ENCODE measurements around the gene ATP1B1. TPM values are rescaled to one million over a fixed set of nuclear protein-coding genes. Genes with fewer than 3 reads are reported as not detected.
A peak's percentile ranks its signal among the peaks of the same experiment; 100 is the strongest.

ATP1B1 gene
- total and polyA plus RNA-seq, 2 of the 8 experiments (the other 6 are each of a cell fraction or from before 2014, with no cell fraction given), result 16.3 to 76.5 TPM

DNA sequence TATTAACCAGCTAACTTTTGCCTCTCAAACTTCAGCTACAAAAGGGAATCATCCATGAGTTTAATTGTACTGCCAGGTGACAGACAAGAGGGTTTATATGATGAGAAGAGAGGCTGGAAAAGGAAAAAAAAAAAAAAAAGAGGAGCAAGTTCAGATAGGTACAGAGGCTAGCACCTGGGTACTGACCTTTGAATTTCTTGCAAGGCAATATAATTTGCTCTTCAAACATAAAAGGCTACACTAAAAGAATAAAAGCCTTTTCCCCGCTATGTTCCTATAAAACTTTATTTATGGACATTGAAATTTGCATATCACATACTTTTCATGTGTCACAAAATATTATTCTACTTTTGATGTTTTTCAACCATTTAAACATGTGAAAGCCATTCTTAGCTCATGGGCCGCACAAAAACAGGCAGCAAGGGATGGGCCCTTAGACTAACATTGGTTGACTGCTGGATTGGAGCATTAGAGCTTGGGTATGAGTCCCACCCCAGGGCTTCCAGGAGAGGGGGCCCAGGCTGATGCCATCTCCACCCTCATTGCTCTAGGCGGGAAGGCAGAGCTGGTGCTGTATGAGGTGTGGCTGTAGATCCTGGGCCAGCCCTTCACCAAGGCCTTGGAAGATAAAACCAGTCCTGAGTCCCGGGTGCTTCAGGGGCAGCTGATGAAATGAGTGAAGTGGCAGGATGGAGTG is 44.3 kb downstream of the ATP1B1 start:
- Histone ChIP-seq H2AK5ac (ENCODE audit: low read depth, low read length) (no peak overlapping the region), H3K23ac (ENCODE audit: insufficient read length) (no peak overlapping the region), H3K4me1 (replicated peaks in 1 of 4; ENCODE audit: control insufficient read depth in 3 of 4, insufficient read depth in 4 of 4, low read length in 3 of 4) (no peaks in the 10 kb centered on the region), H3K56ac (replicated peaks; ENCODE audit: insufficient read length, low read depth, low read length) (no peak overlapping the region), H4K8ac (ENCODE audit: extremely low read depth, insufficient read depth, low read length) (no peak overlapping the region), H3K18ac (ENCODE audit: extremely low read depth, low read length) (no peak overlapping the region), H2BK15ac (ENCODE audit: low read length) (no peak overlapping the region), H3K79me2 (ENCODE audit: control insufficient read depth in 1 of 2, insufficient read depth in 2 of 2, low read length in 2 of 2) (no peaks in the 10 kb centered on the region), H3K23me2 (ENCODE audit: low read depth, low read length) (no peaks in the 10 kb centered on the region), H3K27ac (ENCODE audit: low read depth, low read length) (no peak overlapping the region), H4K5ac (ENCODE audit: insufficient read length, low read depth, low read length) (no peak overlapping the region), H3K4ac (replicated peaks; ENCODE audit: insufficient read length, low read depth, low read length) (no peak overlapping the region), H2BK12ac (ENCODE audit: low read depth, low read length) (no peak overlapping the region), H3K36me3 (ENCODE audit: control insufficient read depth in 2 of 4, insufficient read depth in 4 of 4, low read length in 3 of 4) (no peaks in the 10 kb centered on the region), H3K9ac (replicated peaks in 1 of 4; ENCODE audit: extremely low read depth in 1 of 4, low read depth in 3 of 4, low read length in 3 of 4) (no peak overlapping the region), H2BK20ac (ENCODE audit: low read length) (no peak overlapping the region), H3K27me3 (replicated peaks in 1 of 4; ENCODE audit: control insufficient read depth in 3 of 4, extremely low read depth in 1 of 4, insufficient read depth in 3 of 4, low read length in 3 of 4) (no peaks in the 10 kb centered on the region), H3K4me2 (ENCODE audit: insufficient read depth in 1 of 2, low read depth in 2 of 2, low read length in 2 of 2) (no peak overlapping the region), H2BK5ac (ENCODE audit: low read depth, low read length) (peak overlapping the region; percentile 60; the same call in 1 of the 2 replicates), H3K79me1 (ENCODE audit: low read depth, low read length) (no peaks in the 10 kb centered on the region), H2AFZ (ENCODE audit: low read length) (no peak overlapping the region), H3K14ac (ENCODE audit: insufficient read length) (no peak overlapping the region), H4K91ac (replicated peaks; ENCODE audit: insufficient read length, low read length) (no peak overlapping the region), H4K20me1 (replicated peaks in 1 of 2; ENCODE audit: control insufficient read depth in 1 of 2, insufficient read depth in 2 of 2, low read length in 2 of 2) (no peaks in the 10 kb centered on the region), H3K4me3 (ENCODE audit: extremely low read depth in 1 of 4, insufficient read depth in 2 of 4, low read depth in 3 of 4, low read length in 4 of 4) (no peak overlapping the region), H3K9me3 (ENCODE audit: insufficient read depth in 2 of 2, low read depth in 1 of 2, low read length in 1 of 2) (no peaks in the 10 kb centered on the region), H2BK120ac (replicated peaks; ENCODE audit: low read depth, low read length) (no peak overlapping the region)
- POLR2A ChIA-PET (ENCODE audit: partially characterized antibody), result interaction anchor here (0.6 to 0.7 kb wide), 2 partner anchors 41 to 1545 kb away, joined by 3 read pairs; no protein-coding TSS in a partner anchor
- FAIRE-seq (no peak), DNase-seq (ENCODE audit: low read depth in 1 of 2, low spot score in 2 of 2) (no peak)
- CTCF ChIA-PET (ENCODE audit: partially characterized antibody), result interaction anchor here (0.7 to 1.0 kb wide), 3 partner anchors 8 to 547 kb away, joined by 3 read pairs; no protein-coding TSS in a partner anchor
- 93% methylated on average over 4 of the region's 4 CpGs; no CpG with 5 or more reads in 1 of the 2 experiments for WGBS, 2 experiments (ENCODE audit: extremely low coverage in 1 of 2, insufficient coverage in 1 of 2, insufficient read length in 1 of 2, insufficient replicate concordance in 2 of 2, low coverage in 1 of 2, low lambda C conversion rate in 2 of 2, missing lambda C conversion rate in 1 of 2)
- no peak for TF ChIP-seq CHD2 (IDR thresholded peaks at IDR 0.05; ENCODE audit: low read length)
- TF ChIP-seq POLR2A (IDR thresholded peaks at IDR 0.05; ENCODE audit: control extremely low read depth in 1 of 2, low read depth in 2 of 2, low read length in 2 of 2), result no peak
- TF ChIP-seq SIN3A (conservative IDR thresholded peaks at IDR 0.05 in 1 of 2, IDR thresholded peaks at IDR 0.05 in 1 of 2; ENCODE audit: low read depth in 1 of 2, low read length in 2 of 2), result no peak
- TF ChIP-seq GABPA (IDR thresholded peaks at IDR 0.05; ENCODE audit: borderline replicate concordance, insufficient read depth, low read length), result no peak
- no peak for TF ChIP-seq SIX5 (IDR thresholded peaks at IDR 0.05; ENCODE audit: low read depth, low read length)
- TF ChIP-seq GTF2F1 (IDR thresholded peaks at IDR 0.05; ENCODE audit: borderline replicate concordance, low read depth, low read length), result no peak
- no peak for TF ChIP-seq EGR1 (IDR thresholded peaks at IDR 0.05; ENCODE audit: borderline replicate concordance, low read depth, low read length)
- no peak for TF ChIP-seq MAFK (IDR thresholded peaks at IDR 0.05; ENCODE audit: low read depth, low read length)
- TF ChIP-seq PHF8 (conservative IDR thresholded peaks at IDR 0.05; ENCODE audit: low read depth, low read length), result no peak
- TF ChIP-seq POLR2AphosphoS5 (IDR thresholded peaks at IDR 0.05; ENCODE audit: low read depth, low read length), result no peak
- TF ChIP-seq ASH2L (IDR thresholded peaks at IDR 0.05; ENCODE audit: low read length), result no peak
- no peak for TF ChIP-seq SAP30 (IDR thresholded peaks at IDR 0.05; ENCODE audit: insufficient read depth, insufficient replicate concordance, low read length)
- TF ChIP-seq KDM1A (IDR thresholded peaks at IDR 0.05; ENCODE audit: borderline replicate concordance, low read length), result no peak
- TF ChIP-seq KDM4A (IDR thresholded peaks at IDR 0.05; ENCODE audit: low read depth, low read length, severe bottlenecking), result no peak

All from H1 (cell line).